ENCODE results near the gene EPC2. TPM values are rescaled to one million over a fixed set of nuclear protein-coding genes. Genes with fewer than 3 reads are reported as not detected.
"Not testable (repeated sequence)": the region's sequence is repeated elsewhere in the genome, so short reads cannot be mapped to it uniquely, and the experiment has no call there.

EPC2 gene
- total RNA-seq, 1 experiment from 2014 or later = 29.4 TPM

GRCh38 chr2:148658807-148659722 lies 14.5 kb downstream of the EPC2 start:
- H3K9me3 Mint-ChIP-seq (ENCODE audit: low read depth, unreplicated experiment) = no peaks in the 10 kb centered on the region
- H3K4me1 Mint-ChIP-seq (ENCODE audit: low read depth, unreplicated experiment) = peaks cover 31% of the 10 kb centered on the region
- intact Hi-C loops (cut with micrococcal nuclease; ENCODE audit: unreplicated experiment) = no loop called here
- no peaks in the 10 kb centered on the region for H3K36me3 Mint-ChIP-seq (ENCODE audit: insufficient read depth, unreplicated experiment)
- CTCF ChIA-PET = no interaction called here
- H3K27ac Mint-ChIP-seq (ENCODE audit: unreplicated experiment) = no peak overlapping the region
- no peak overlapping the region for H3K4me3 Mint-ChIP-seq (ENCODE audit: low read depth, unreplicated experiment)
- TF ChIP-seq CTCF (IDR thresholded peaks at IDR 0.05; ENCODE audit: unreplicated experiment) = no peak
- DNase-seq = no peak
- H3K27me3 Mint-ChIP-seq (ENCODE audit: unreplicated experiment) = no peaks in the 10 kb centered on the region
- no TSS peak for BruUV-seq (replicated peaks)

GRCh38 chr2:148660999-148661398 lies 16.4 kb downstream of the EPC2 start:
- peaks cover 31% of the 10 kb centered on the region for H3K4me1 Mint-ChIP-seq (ENCODE audit: low read depth, unreplicated experiment)
- no peaks in the 10 kb centered on the region for H3K9me3 Mint-ChIP-seq (ENCODE audit: low read depth, unreplicated experiment)
- no peak for DNase-seq
- intact Hi-C loops (cut with micrococcal nuclease; ENCODE audit: unreplicated experiment) = no loop called here
- TF ChIP-seq CTCF (IDR thresholded peaks at IDR 0.05; ENCODE audit: unreplicated experiment) = no peak
- CTCF ChIA-PET = no interaction called here
- BruUV-seq (replicated peaks) = no TSS peak
- H3K27ac Mint-ChIP-seq (ENCODE audit: unreplicated experiment) = no peak overlapping the region
- H3K36me3 Mint-ChIP-seq (ENCODE audit: insufficient read depth, unreplicated experiment) = no peaks in the 10 kb centered on the region
- no peaks in the 10 kb centered on the region for H3K27me3 Mint-ChIP-seq (ENCODE audit: unreplicated experiment)
- H3K4me3 Mint-ChIP-seq (ENCODE audit: low read depth, unreplicated experiment) = no peak overlapping the region

GRCh38 chr2:148662332-148662731 lies 17.8 kb downstream of the EPC2 start:
- H3K4me1 Mint-ChIP-seq (ENCODE audit: low read depth, unreplicated experiment) = peaks cover 25% of the 10 kb centered on the region
- H3K4me3 Mint-ChIP-seq (ENCODE audit: low read depth, unreplicated experiment); BruUV-seq (replicated peaks); H3K36me3 Mint-ChIP-seq (ENCODE audit: insufficient read depth, unreplicated experiment); H3K27me3 Mint-ChIP-seq (ENCODE audit: unreplicated experiment); DNase-seq; CTCF ChIA-PET; H3K9me3 Mint-ChIP-seq (ENCODE audit: low read depth, unreplicated experiment); intact Hi-C loops (cut with micrococcal nuclease; ENCODE audit: unreplicated experiment); H3K27ac Mint-ChIP-seq (ENCODE audit: unreplicated experiment): not testable (repeated sequence)

DNA sequence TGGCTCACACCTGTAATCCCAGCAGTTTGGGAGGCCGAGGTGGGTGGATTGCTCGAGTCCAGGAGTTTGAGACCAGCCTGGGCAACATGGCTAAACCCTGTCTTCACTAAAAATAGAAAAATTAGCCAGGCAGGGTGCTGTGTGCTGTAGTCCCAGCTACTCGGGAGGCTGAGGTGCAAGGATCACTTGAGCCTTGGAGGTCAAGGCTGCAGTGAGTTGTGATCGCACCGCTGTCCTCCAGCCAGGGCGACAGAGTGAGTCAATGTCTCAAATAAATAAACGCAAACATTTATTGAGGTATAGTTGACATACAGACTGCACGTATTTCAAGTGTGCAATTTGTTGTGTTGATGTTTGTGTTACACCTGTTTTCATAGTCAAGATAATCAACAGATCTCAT lies 19.7 kb downstream of the EPC2 start:
- Mint-ChIP-seq H3K9me3 (ENCODE audit: low read depth, unreplicated experiment) (no peaks in the 10 kb centered on the region), H3K36me3 (ENCODE audit: insufficient read depth, unreplicated experiment) (no peaks in the 10 kb centered on the region), H3K4me3 (ENCODE audit: low read depth, unreplicated experiment) (no peak overlapping the region), H3K4me1 (ENCODE audit: low read depth, unreplicated experiment) (peaks cover 17% of the 10 kb centered on the region), H3K27me3 (ENCODE audit: unreplicated experiment) (no peaks in the 10 kb centered on the region), H3K27ac (ENCODE audit: unreplicated experiment) (no peak overlapping the region)
- no TSS peak for BruUV-seq (replicated peaks)
- intact Hi-C loops (cut with micrococcal nuclease; ENCODE audit: unreplicated experiment) = no loop called here
- TF ChIP-seq CTCF (IDR thresholded peaks at IDR 0.05; ENCODE audit: unreplicated experiment) = no peak
- CTCF ChIA-PET = no interaction called here
- DNase-seq = no peak

DNA sequence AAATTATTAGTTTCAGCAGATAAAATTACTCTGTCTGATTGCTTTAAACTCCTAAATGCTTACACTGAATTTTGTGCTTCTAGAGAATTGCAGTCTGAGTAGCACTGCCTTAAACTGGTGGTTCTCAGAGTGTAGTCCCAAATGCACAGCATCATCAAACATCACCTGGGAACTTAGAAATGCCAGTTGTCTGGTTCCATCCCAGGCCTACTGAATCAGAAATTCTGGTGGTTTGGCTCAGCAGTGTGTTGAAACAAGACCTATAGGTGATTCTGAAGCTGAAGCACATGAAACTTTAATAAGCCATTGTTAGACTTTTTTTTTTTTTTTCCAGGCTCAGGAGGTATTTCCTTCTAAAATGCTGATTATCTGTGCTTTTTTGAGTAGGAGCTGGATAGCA lies 22.0 kb downstream of the EPC2 start:
- H3K27ac Mint-ChIP-seq (ENCODE audit: unreplicated experiment) = no peak overlapping the region
- BruUV-seq (replicated peaks) = no TSS peak
- H3K4me3 Mint-ChIP-seq (ENCODE audit: low read depth, unreplicated experiment) = no peak overlapping the region
- CTCF ChIA-PET = no interaction called here
- intact Hi-C loops (cut with micrococcal nuclease; ENCODE audit: unreplicated experiment) = no loop called here
- no peaks in the 10 kb centered on the region for H3K9me3 Mint-ChIP-seq (ENCODE audit: low read depth, unreplicated experiment)
- no peak for TF ChIP-seq CTCF (IDR thresholded peaks at IDR 0.05; ENCODE audit: unreplicated experiment)
- no peak for DNase-seq
- no peaks in the 10 kb centered on the region for H3K36me3 Mint-ChIP-seq (ENCODE audit: insufficient read depth, unreplicated experiment)
- H3K27me3 Mint-ChIP-seq (ENCODE audit: unreplicated experiment) = no peaks in the 10 kb centered on the region
- peaks cover 9% of the 10 kb centered on the region for H3K4me1 Mint-ChIP-seq (ENCODE audit: low read depth, unreplicated experiment)

Measured in Calu3 (cell line).